ENCODE data around the gene TMA7. TPM values are rescaled to one million over a fixed set of nuclear protein-coding genes. Genes with fewer than 3 reads are reported as not detected.

Gene TMA7
- total and polyA plus RNA-seq, 9 of the 15 experiments (the other 6 are each of a cell fraction or from before 2014, with no cell fraction given), result 209 to 1,003 (median 486) TPM

GRCh38 chr3:48413086-48413485 lies 27.0 kb upstream of the TMA7 start (continued):
- no peak for TF ChIP-seq ZNF280B (CRISPR knock-in tag; IDR thresholded peaks at IDR 0.05)

GRCh38 chr3:48413611-48414010 lies 26.4 kb upstream of the TMA7 start:
- in situ Hi-C loops (cut with MboI) (no loop called here), intact Hi-C loops (cut with micrococcal nuclease) (no loop called here)
- Histone ChIP-seq H3K79me2 (ENCODE audit: control insufficient read depth, insufficient read depth, low read length) (no peaks in the 10 kb centered on the region), H3K4me2 (ENCODE audit: insufficient read depth, low read length) (no peak overlapping the region), H3K4me3 (no peak overlapping the region), H3K27ac (ENCODE audit: extremely low read depth, low read depth, low read length) (no peak overlapping the region), H3K9me1 (ENCODE audit: control insufficient read depth, insufficient read depth, low read length) (no peaks in the 10 kb centered on the region), H3K4me1 (replicated peaks in 1 of 2; ENCODE audit: control insufficient read depth in 2 of 2, insufficient read depth in 2 of 2, low read length in 2 of 2) (peaks cover 0 to 11% of the 10 kb centered on the region in 2 experiments; a peak in 2 of 5 replicates), H4K20me1 (replicated peaks; ENCODE audit: control insufficient read depth, insufficient read depth, low read length) (0 out of 2 replicates have a peak, but pooled peaks cover 3% of the 10 kb centered on the region), H2AFZ (ENCODE audit: low read depth, low read length) (no peak overlapping the region), H3K36me3 (ENCODE audit: control insufficient read depth, insufficient read depth, low read length) (no peaks in the 10 kb centered on the region), H3K9ac (ENCODE audit: insufficient read depth in 1 of 2, low read depth in 2 of 2, low read length in 2 of 2) (peak overlapping the region in 1 of 2 experiments; percentile 52; a peak in 1 of 4 replicates), H3K27me3 (ENCODE audit: control insufficient read depth in 2 of 2, insufficient read depth in 2 of 2, low read length in 2 of 2) (no peaks in the 10 kb centered on the region), H3K9me3 (replicated peaks; ENCODE audit: control insufficient read depth, insufficient read depth, low read depth, low read length) (no peaks in the 10 kb centered on the region)
- ChIA-PET POLR2A (no interaction called here), CTCF (ENCODE audit: low intra/inter-chr PET ratio) (no interaction called here)
- DNase-seq (ENCODE audit: extremely low read depth in 1 of 4, low spot score in 3 of 4) (no peak), ATAC-seq (no peak), FAIRE-seq (no peak)
- 66% methylated on average over 10 of the region's 14 CpGs for WGBS (ENCODE audit: insufficient coverage, low coverage, missing lambda C conversion rate)
- TF ChIP-seq ZNF778 (CRISPR knock-in tag; IDR thresholded peaks at IDR 0.05), result no peak
- TF ChIP-seq ZNF551 (CRISPR knock-in tag; IDR thresholded peaks at IDR 0.05), result no peak
- BruUV-seq (replicated peaks), result no TSS peak

All from K562 (cell line).